ENCODE measurements around the gene PRKN.

GRCh38 chr6:162525181-162525580 lies 202.4 kb downstream of the PRKN start:
- TF ChIP-seq POLR2AphosphoS5 (IDR thresholded peaks at IDR 0.05; ENCODE audit: insufficient read depth in 1 of 2, low read depth in 1 of 2) = no peak
- no peak for TF ChIP-seq POLR2A (IDR thresholded peaks at IDR 0.05)
